Naive thymus-derived CD4-positive, alpha-beta T cell (primary cell): Measurements from ENCODE around the gene CDKL4. TPM values are rescaled to one million over a fixed set of nuclear protein-coding genes. Genes with fewer than 3 reads are reported as not detected.
A peak's percentile ranks its signal among the peaks of the same experiment; 100 is the strongest.
"Not testable (repeated sequence)": the region's sequence is repeated elsewhere in the genome, so short reads cannot be mapped to it uniquely, and the experiment has no call there.

Experiments used
- ATAC-seq: fragments of 150-1000 bp; cut with Tn5 transposase; 2 replicates; pipeline ENCODE4 v1.10.0; 2021; ENCODE audit warnings: mild to moderate bottlenecking, moderate library complexity
- CTCF ChIA-PET: fragments of 350-600 bp; sonication (Branson Sonifier 250); formaldehyde crosslinking; loops from one replicate; lab custom pipeline; 2021; ENCODE audit warnings: antibody characterized with exemption; lab: Charles Lee
- POLR2A ChIA-PET: fragments of 350-600 bp; sonication (Branson Sonifier 250); formaldehyde crosslinking; loops from one replicate; lab custom pipeline; 2021; ENCODE audit warnings: antibody characterized with exemption, inconsistent platforms; lab: Charles Lee
- DNase-seq, 9 donors: peaks; one replicate each; pipeline versions ENCODE4 v3.0.0 to v3.0.0-alpha.2; 2020 to 2022; ENCODE audit warnings: mixed read lengths in 1 of 9
- H3K27ac ChIP-seq: one replicate; pipeline ENCODE4 v1.7.0; 2013; ENCODE audit warnings: mild to moderate bottlenecking, low read depth, low read length, moderate library complexity
- H3K27me3 ChIP-seq, 2 donors: one replicate each; pipeline ENCODE4 v1.7.0; 2013; ENCODE audit warnings: low read length in 2 of 2, mild to moderate bottlenecking in 2 of 2, moderate library complexity in 2 of 2; ENCODE audit not compliant: control insufficient read depth in 2 of 2, insufficient read depth in 2 of 2
- H3K36me3 ChIP-seq, 3 experiments: 1 replicate in 2 of 3; 2 replicates in 1 of 3; pipeline ENCODE4 v1.7.0; 2013; ENCODE audit warnings: low read length in 3 of 3, mild to moderate bottlenecking in 3 of 3, moderate library complexity in 1 of 3; ENCODE audit not compliant: insufficient read depth in 3 of 3, control insufficient read depth in 2 of 3
- H3K4me1 ChIP-seq, 2 donors: one replicate each; pipeline ENCODE4 v1.7.0; 2013; ENCODE audit warnings: low read length in 2 of 2, mild to moderate bottlenecking in 2 of 2, moderate library complexity in 1 of 2; ENCODE audit not compliant: control insufficient read depth in 2 of 2, insufficient read depth in 2 of 2
- H3K4me3 ChIP-seq: 2 replicates; pipeline ENCODE4 v1.7.0; 2013; ENCODE audit warnings: mild to moderate bottlenecking, low read length
- H3K9me3 ChIP-seq, 3 experiments: 1 replicate in 2 of 3; 2 replicates in 1 of 3; pipeline ENCODE4 v1.7.0; 2013; ENCODE audit warnings: low read length in 3 of 3; ENCODE audit not compliant: control insufficient read depth in 2 of 3
- H3K27ac Mint-ChIP-seq, 9 donors: one replicate each; pipeline ENCODE4 v1.8.0; 2020 to 2022; ENCODE audit warnings: mixed read lengths in 9 of 9, mild to moderate bottlenecking in 8 of 9, moderate library complexity in 5 of 9, inconsistent platforms in 2 of 9
- H3K27me3 Mint-ChIP-seq, 5 donors: one replicate each; pipeline ENCODE4 v1.8.0; 2021 to 2022; ENCODE audit warnings: mixed read lengths in 5 of 5, mild to moderate bottlenecking in 1 of 5
- H3K36me3 Mint-ChIP-seq, 5 donors: one replicate each; pipeline ENCODE4 v1.8.0; 2020 to 2022; ENCODE audit warnings: mixed read lengths in 5 of 5, mild to moderate bottlenecking in 3 of 5, inconsistent platforms in 1 of 5
- H3K4me1 Mint-ChIP-seq, 7 donors: one replicate each; pipeline ENCODE4 v1.8.0; 2020 to 2022; ENCODE audit warnings: mixed read lengths in 7 of 7, mild to moderate bottlenecking in 3 of 7, inconsistent platforms in 1 of 7
- H3K4me3 Mint-ChIP-seq, 10 donors: one replicate each; pipeline ENCODE4 v1.8.0; 2020 to 2022; ENCODE audit warnings: mild to moderate bottlenecking in 10 of 10, mixed read lengths in 10 of 10, moderate library complexity in 6 of 10, inconsistent platforms in 2 of 10
- H3K9me3 Mint-ChIP-seq, 11 donors: one replicate each; pipeline ENCODE4 v1.8.0; 2020 to 2022; ENCODE audit warnings: mixed read lengths in 11 of 11, mild to moderate bottlenecking in 4 of 11, inconsistent platforms in 1 of 11, moderate library complexity in 1 of 11
- intact Hi-C, 2 donors: fragments of 100-400 bp; cut with micrococcal nuclease; formaldehyde crosslinking; loops; one replicate each; pipeline ENCODE4 v1.15.1; 2023
- polyA plus RNA-seq, 2 donors: library from polyadenylated mRNA; unstranded; fragments of 300-500 nt; fragmentation: Illumina TruSeq; gene quantifications; one replicate each; pipeline ENCODE4 v1.2.3, GENCODE V29; 2021
- total RNA-seq, 6 experiments: library from RNA in 5 of 6; stranded (reverse) in 5 of 6; gene quantifications; 1 replicate in 5 of 6; 2 replicates in 1 of 6; pipeline ENCODE4 v1.2.3 and lab custom pipeline; 2021 to 2026

CDKL4 gene
- total and polyA plus RNA-seq, 7 experiments from 2014 or later: 0.82 TPM; not detected in 6

GRCh38 chr2:39203382-39203781 is 40.4 kb downstream of the CDKL4 start:
- POLR2A ChIA-PET: interaction anchor here (0.9 to 1.7 kb wide), 2 partner anchors 11 to 83 kb away, joined by 3 to 4 read pairs; partner anchors contain the start of gene SOS1
- Mint-ChIP-seq H3K27ac (peak overlapping the region in 2 of 9 donors; percentile 20 to 68), H3K27me3 (no peaks in the 10 kb centered on the region), H3K36me3 (peaks cover 0 to 37% (median 7%) of the 10 kb centered on the region in 5 donors), H3K4me1 (peaks cover 0 to 27% (median 9%) of the 10 kb centered on the region in 7 donors), H3K9me3 (peaks cover 0 to 25% (median 7%) of the 10 kb centered on the region in 11 donors), H3K4me3 (peak overlapping the region in 1 of 10 donors; percentile 52)
- Histone ChIP-seq H3K27ac (no peak overlapping the region), H3K27me3 (no peaks in the 10 kb centered on the region), H3K36me3 (no peaks in the 10 kb centered on the region), H3K4me1 (no peaks in the 10 kb centered on the region), H3K4me3 (no peak overlapping the region), H3K9me3 (no peaks in the 10 kb centered on the region)
- DNase-seq (no peak), ATAC-seq (no peak)
- intact Hi-C loops: loop anchor here in 1 of 2 donors (1.0 kb wide), 1 partner anchor 13 kb away; no protein-coding TSS in a partner anchor
- CTCF ChIA-PET: interaction anchor here (1.3 kb wide), 1 partner anchor 8 kb away, joined by 4 read pairs; no protein-coding TSS in a partner anchor

DNA sequence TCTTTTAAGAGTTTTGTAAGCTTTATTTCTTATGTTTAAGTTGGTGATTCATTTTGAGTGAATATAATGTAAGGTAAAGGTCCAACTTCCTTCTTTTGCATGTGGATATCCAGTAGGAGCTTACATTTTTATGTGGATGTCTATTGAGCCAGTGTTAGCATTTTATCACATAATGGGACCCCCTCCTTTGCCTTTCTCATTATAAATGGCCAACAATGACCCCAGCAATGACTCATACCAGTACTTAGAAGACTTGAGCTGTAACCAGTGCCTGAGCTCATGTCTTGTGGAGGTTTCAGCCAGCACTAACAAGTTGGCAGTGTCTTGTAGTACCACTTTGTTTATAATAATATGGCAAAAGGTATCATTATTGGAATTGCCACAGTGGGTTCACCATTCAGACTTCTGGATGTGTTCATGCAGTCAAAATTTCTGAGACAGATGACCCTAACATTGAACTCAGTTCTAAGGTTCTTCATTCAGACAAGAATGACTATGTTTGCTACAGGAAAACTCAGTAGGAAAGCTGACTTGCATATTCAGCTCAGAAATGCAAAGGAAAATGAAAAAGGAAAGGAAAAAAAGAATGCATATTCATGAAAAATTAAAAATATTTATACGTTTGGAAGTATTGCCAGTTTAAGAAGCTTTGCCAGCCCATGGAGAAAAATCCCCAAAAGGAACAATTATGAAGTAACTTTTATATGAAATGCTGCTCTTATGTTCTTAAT is 41.0 kb downstream of the CDKL4 start:
- no peak for ATAC-seq

GRCh38 chr2:39197003-39197402 is 46.8 kb downstream of the CDKL4 start:
- Mint-ChIP-seq H3K36me3 (peaks cover 4 to 60% (median 14%) of the 10 kb centered on the region in 5 donors), H3K9me3 (peaks cover 4 to 47% (median 18%) of the 10 kb centered on the region in 11 donors)
- ATAC-seq, POLR2A ChIA-PET, H3K4me1 Mint-ChIP-seq, H3K27me3 ChIP-seq, H3K27ac Mint-ChIP-seq, intact Hi-C loops, CTCF ChIA-PET, H3K4me3 ChIP-seq, H3K4me1 ChIP-seq, H3K4me3 Mint-ChIP-seq, H3K9me3 ChIP-seq, H3K27me3 Mint-ChIP-seq, H3K36me3 ChIP-seq, H3K27ac ChIP-seq, DNase-seq: not testable (repeated sequence)

More for the DNA sequence above, 41.0 kb downstream of the CDKL4 start:
- Mint-ChIP-seq H3K9me3 (peaks cover 2 to 27% (median 7%) of the 10 kb centered on the region in 11 donors), H3K4me3 (peak overlapping the region in 1 of 10 donors; percentile 23), H3K4me1 (peaks cover 0 to 27% (median 9%) of the 10 kb centered on the region in 7 donors), H3K36me3 (peaks cover 0 to 41% (median 7%) of the 10 kb centered on the region in 5 donors), H3K27me3 (no peaks in the 10 kb centered on the region), H3K27ac (peak overlapping the region in 1 of 9 donors; percentile 84)
- H3K27ac ChIP-seq: no peak overlapping the region
- no peaks in the 10 kb centered on the region for H3K9me3 ChIP-seq
- H3K4me1 ChIP-seq: no peaks in the 10 kb centered on the region
- no peak for DNase-seq
- H3K4me3 ChIP-seq: no peak overlapping the region
- no peaks in the 10 kb centered on the region for H3K36me3 ChIP-seq
- intact Hi-C loops: loop anchor here in 1 of 2 donors (1.0 kb wide), 1 partner anchor 13 kb away; no protein-coding TSS in a partner anchor
- ChIA-PET CTCF (interaction anchor here (1.3 kb wide), 1 partner anchor 8 kb away, joined by 4 read pairs; no protein-coding TSS in a partner anchor), POLR2A (interaction anchor here (0.9 to 1.7 kb wide), 3 partner anchors 10 to 82 kb away, joined by 3 to 4 read pairs (median 3); partner anchors contain the start of gene SOS1)
- H3K27me3 ChIP-seq: no peaks in the 10 kb centered on the region

DNA sequence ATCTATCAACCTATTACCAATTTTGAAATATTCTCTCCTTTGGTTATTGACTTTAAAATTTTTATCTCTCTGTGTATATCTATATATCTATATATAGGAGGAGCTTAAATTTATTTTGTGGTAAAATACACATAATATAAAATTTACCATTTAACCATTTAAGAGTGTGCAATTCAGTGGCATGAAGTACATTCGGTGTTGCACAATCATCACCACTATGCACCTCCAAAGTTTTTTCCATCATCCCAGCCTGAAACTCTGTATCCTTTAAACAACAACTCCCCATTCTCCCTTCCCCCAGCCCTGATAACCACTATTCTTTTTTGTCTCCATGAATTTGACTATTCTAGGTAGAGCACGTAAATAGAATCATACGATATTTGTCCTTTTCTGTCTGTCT is 49.1 kb downstream of the CDKL4 start:
- intact Hi-C loops: loop anchor here in 1 of 2 donors (5.0 kb wide), 1 partner anchor 33 kb away; no protein-coding TSS in a partner anchor
- Histone ChIP-seq H3K4me3 (no peak overlapping the region), H3K4me1 (no peaks in the 10 kb centered on the region), H3K36me3 (no peaks in the 10 kb centered on the region), H3K27ac (no peak overlapping the region), H3K9me3 (peaks cover 0 to 4% (median 0%) of the 10 kb centered on the region in 3 experiments), H3K27me3 (no peaks in the 10 kb centered on the region)
- DNase-seq (no peak), ATAC-seq (no peak)
- Mint-ChIP-seq H3K27ac (no peak overlapping the region), H3K36me3 (peaks cover 4 to 46% (median 14%) of the 10 kb centered on the region in 5 donors), H3K4me1 (peaks cover 0 to 2% (median 0%) of the 10 kb centered on the region in 7 donors), H3K4me3 (no peak overlapping the region), H3K27me3 (no peaks in the 10 kb centered on the region), H3K9me3 (peaks cover 3 to 34% (median 15%) of the 10 kb centered on the region in 11 donors)
- CTCF ChIA-PET: no interaction called here
- POLR2A ChIA-PET: interaction anchor here (1.6 to 2.1 kb wide), 2 partner anchors 11 to 74 kb away, joined by 3 to 5 read pairs; partner anchors contain the start of gene SOS1

GRCh38 chr2:39188960-39189494 is 54.7 kb downstream of the CDKL4 start:
- no peaks in the 10 kb centered on the region for H3K36me3 ChIP-seq
- Mint-ChIP-seq H3K27me3 (no peaks in the 10 kb centered on the region), H3K9me3 (peaks cover 0 to 6% (median 0%) of the 10 kb centered on the region in 11 donors), H3K4me1 (peaks cover 0 to 17% (median 0%) of the 10 kb centered on the region in 7 donors), H3K36me3 (peaks cover 0 to 8% (median 0%) of the 10 kb centered on the region in 5 donors), H3K4me3 (no peak overlapping the region), H3K27ac (peak overlapping the region in 1 of 9 donors; percentile 41)
- ChIA-PET POLR2A (no interaction called here), CTCF (interaction anchor here (0.6 kb wide), 1 partner anchor 56 kb away, joined by 3 read pairs; no protein-coding TSS in a partner anchor)
- no peak for ATAC-seq
- no peaks in the 10 kb centered on the region for H3K27me3 ChIP-seq
- no peak overlapping the region for H3K4me3 ChIP-seq
- no peaks in the 10 kb centered on the region for H3K4me1 ChIP-seq
- H3K27ac ChIP-seq: no peak overlapping the region
- DNase-seq: no peak
- no peaks in the 10 kb centered on the region for H3K9me3 ChIP-seq
- intact Hi-C loops: no loop called here

DNA sequence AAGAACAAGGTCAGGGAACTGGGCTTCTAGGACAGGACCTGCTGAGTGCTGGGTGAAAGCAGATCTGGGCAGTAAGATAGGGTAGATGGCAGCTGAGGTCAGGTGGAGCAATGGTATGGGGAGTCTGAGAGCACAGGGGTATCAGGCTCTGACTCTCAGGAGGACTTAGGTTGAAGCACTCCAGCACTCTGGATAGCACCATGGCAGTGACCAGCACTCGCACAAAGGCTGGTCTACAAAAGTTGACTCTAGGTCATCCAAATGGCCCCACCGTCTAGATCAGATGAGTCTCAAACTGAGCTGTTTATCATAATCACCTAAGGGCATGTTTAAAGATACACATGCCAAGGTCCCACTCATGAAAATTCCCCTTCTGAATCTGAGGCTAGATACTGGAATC is 60.1 kb downstream of the CDKL4 start:
- ChIA-PET POLR2A (interaction anchor here (0.6 kb wide), 1 partner anchor 1256 kb away, joined by 3 read pairs; no protein-coding TSS in a partner anchor), CTCF (no interaction called here)
- Mint-ChIP-seq H3K4me1 (peaks cover 0 to 10% (median 0%) of the 10 kb centered on the region in 7 donors), H3K27me3 (peaks cover 0 to 4% (median 0%) of the 10 kb centered on the region in 5 donors), H3K9me3 (peaks cover 0 to 15% (median 0%) of the 10 kb centered on the region in 11 donors), H3K4me3 (no peak overlapping the region), H3K36me3 (peaks cover 0 to 18% (median 0%) of the 10 kb centered on the region in 5 donors), H3K27ac (no peak overlapping the region)
- H3K27me3 ChIP-seq: no peaks in the 10 kb centered on the region
- no peak overlapping the region for H3K4me3 ChIP-seq
- no peaks in the 10 kb centered on the region for H3K9me3 ChIP-seq
- intact Hi-C loops: loop anchor here in 1 of 2 donors (5.0 kb wide), 1 partner anchor 34 kb away; no protein-coding TSS in a partner anchor
- no peaks in the 10 kb centered on the region for H3K4me1 ChIP-seq
- DNase-seq: no peak
- H3K27ac ChIP-seq: no peak overlapping the region
- no peaks in the 10 kb centered on the region for H3K36me3 ChIP-seq
- ATAC-seq: no peak
